A549 (cell line): ENCODE measurements around the gene LY6G6C. TPM values are rescaled to one million over a fixed set of nuclear protein-coding genes. Genes with fewer than 3 reads are reported as not detected.
A peak's percentile ranks its signal among the peaks of the same experiment; 100 is the strongest.

Experiments
- ATAC-seq, 2 experiments: fragments of 200-7000 bp in 1 of 2; fragments of >200 bp in 1 of 2; cut with Nextera tagmentation in 1 of 2; cut with Tn5 transposase in 1 of 2; 3 replicates each; pipeline versions ENCODE4 v1.8.0 to v1.9.1; 2018 to 2020; ENCODE audit warnings: mild to moderate bottlenecking in 1 of 2, moderate library complexity in 1 of 2
- CTCF ChIA-PET: fragments of 300-600 bp; sonication (Branson Sonifier 250); formaldehyde crosslinking; extraction: SDS; loops from one replicate; lab custom pipeline; 2021; ENCODE audit warnings: antibody characterized with exemption, inconsistent platforms; lab: Yijun Ruan, JAX
- POLR2A ChIA-PET: fragments of 350-600 bp; formaldehyde crosslinking; extraction: SDS; loops from one replicate; lab custom pipeline; 2021; ENCODE audit warnings: antibody characterized with exemption, inconsistent platforms; lab: Yijun Ruan, JAX
- DNase-seq, 2 experiments: peaks; one replicate each; pipeline versions ENCODE4 v3.0.0 to v3.0.0-alpha.2; 2011 to 2016; ENCODE audit warnings: low read depth in 1 of 2, low spot score in 1 of 2
- FAIRE-seq: peaks from 2 replicates; lab custom pipeline; 2011; peaks lifted over from hg19 to GRCh38; lab: Jason Lieb, UNC
- H3K27ac ChIP-seq, 2 experiments: fragments of >200 bp; sonication (Bioruptor Twin); formaldehyde crosslinking; 3 replicates each; pipeline ENCODE4 v1.5.1; 2016 to 2017
- H3K4me1 ChIP-seq: fragments of >200 bp; sonication (Bioruptor Twin); formaldehyde crosslinking; 3 replicates; pipeline ENCODE4 v1.6.1; 2016
- H3K4me2 ChIP-seq: fragments of >200 bp; sonication (Bioruptor Twin); formaldehyde crosslinking; 3 replicates; pipeline ENCODE4 v1.6.1; 2016
- H3K4me3 ChIP-seq: fragments of >200 bp; sonication (Bioruptor Twin); formaldehyde crosslinking; 3 replicates; pipeline ENCODE4 v1.5.1; 2016
- H3K9me3 ChIP-seq: fragments of >200 bp; sonication (Bioruptor Twin); formaldehyde crosslinking; 3 replicates; pipeline ENCODE4 v1.6.1; 2016
- CTCF ChIP-seq: fragments of >200 bp; sonication (Bioruptor Twin); formaldehyde crosslinking; IDR thresholded peaks from 3 replicates; pipeline ENCODE4 v1.5.1; 2016
- E2F6 ChIP-seq: IDR thresholded peaks from 2 replicates; pipeline ENCODE4 v1.6.1; 2012; ENCODE audit warnings: low read depth, borderline replicate concordance
- EHMT2 ChIP-seq: fragments of 200-600 bp; sonication (generic); IDR thresholded peaks from 2 replicates; pipeline ENCODE4 v1.6.1; 2016; ENCODE audit warnings: antibody characterized with exemption, low read depth, mild to moderate bottlenecking, moderate library complexity
- ESRRA ChIP-seq: fragments of 150-350 bp; IDR thresholded peaks from 2 replicates; pipeline ENCODE4 v1.6.1; 2014; ENCODE audit warnings: mild to moderate bottlenecking, low read length, borderline replicate concordance
- FOSL2 ChIP-seq, 2 experiments: fragments of 450-650 bp in 1 of 2; fragments of >200 bp in 1 of 2; sonication (Bioruptor Twin) in 1 of 2; formaldehyde crosslinking; IDR thresholded peaks; 2 replicates each; pipeline versions ENCODE4 v1.5.0 to v1.6.1; 2016 to 2020; ENCODE audit warnings: mild to moderate bottlenecking in 1 of 2, moderate library complexity in 1 of 2
- HOXA7 ChIP-seq: fragments of 250-450 bp; sonication (Bioruptor Pico); IDR thresholded peaks from 2 replicates; pipeline ENCODE4 v1.5.0; 2020; ENCODE audit warnings: mild to moderate bottlenecking, moderate library complexity
- HOXB13 ChIP-seq: fragments of 250-450 bp; sonication (Bioruptor Pico); IDR thresholded peaks from 2 replicates; pipeline ENCODE4 v1.5.0; 2020; ENCODE audit warnings: low read depth, mild to moderate bottlenecking, moderate library complexity
- JUN ChIP-seq, 2 experiments: fragments of >200 bp; sonication (Bioruptor Twin); formaldehyde crosslinking; IDR thresholded peaks; 2 replicates in 1 of 2; 3 replicates in 1 of 2; pipeline ENCODE4 v1.6.1; 2016 to 2017
- MAFK ChIP-seq: fragments of 450-650 bp; IDR thresholded peaks from 2 replicates; pipeline ENCODE4 v1.6.1; 2014; ENCODE audit not compliant: partially characterized antibody
- MAX ChIP-seq: IDR thresholded peaks from 2 replicates; pipeline ENCODE4 v1.6.1; 2012
- MYC ChIP-seq: IDR thresholded peaks from 2 replicates; pipeline ENCODE4 v1.6.1; 2012; ENCODE audit warnings: mild to moderate bottlenecking, inconsistent platforms, low read length, improper control_type of control experiment, borderline replicate concordance
- NFE2L2 ChIP-seq: fragments of 150-350 bp; conservative IDR thresholded peaks from 2 replicates; pipeline ENCODE4 v1.6.1; 2014; ENCODE audit warnings: low read length
- PHF8 ChIP-seq: fragments of 200-600 bp; sonication (generic); IDR thresholded peaks from 2 replicates; pipeline ENCODE4 v1.6.1; 2016; ENCODE audit warnings: low read depth, mild to moderate bottlenecking, antibody characterized with exemption, moderate library complexity, borderline replicate concordance
- POLR2A ChIP-seq: IDR thresholded peaks from 2 replicates; pipeline ENCODE4 v1.6.1; 2012; ENCODE audit warnings: mild to moderate bottlenecking, low read length
- POLR2AphosphoS2 ChIP-seq: conservative IDR thresholded peaks from 2 replicates; pipeline ENCODE4 v1.6.1; 2012; ENCODE audit warnings: low read length, improper control_type of control experiment, inconsistent platforms
- RFX5 ChIP-seq: fragments of 450-650 bp; IDR thresholded peaks from 2 replicates; pipeline ENCODE4 v1.7.1; 2014; ENCODE audit warnings: antibody characterized with exemption, mild to moderate bottlenecking, moderate library complexity
- SREBF2 ChIP-seq: fragments of 450-650 bp; IDR thresholded peaks from 2 replicates; pipeline ENCODE4 v1.6.1; 2014; ENCODE audit warnings: mild to moderate bottlenecking, moderate library complexity
- TFCP2L1 ChIP-seq: fragments of 250-450 bp; sonication (Bioruptor Pico); IDR thresholded peaks from 2 replicates; pipeline ENCODE4 v1.5.0; 2021; ENCODE audit warnings: mild to moderate bottlenecking
- USF2 ChIP-seq: fragments of 450-650 bp; IDR thresholded peaks from 2 replicates; pipeline ENCODE4 v1.6.1; 2014; ENCODE audit warnings: antibody characterized with exemption
- WGBS: methylation state at CpG from one replicate; pipeline ENCODE4 v1.1.6; 2017; ENCODE audit errors: missing lambda C conversion rate; 5-methylcytosine and 5-hydroxymethylcytosine counted together
- polyA plus RNA-seq, 4 experiments: library from polyadenylated mRNA; depleted of rRNA in 3 of 4; stranded (reverse); fragments of >200 nt; fragmentation: RNase III in 1 of 4; extraction: RNeasy Plus Mini Kit Qiagen cat#74134 plus additional on column Dnase treatment in 1 of 4; gene quantifications; 2 replicates in 3 of 4; 3 replicates in 1 of 4; pipeline ENCODE4 v1.2.3, GENCODE V29; 2011 to 2017

The LY6G6C gene
- polyA plus RNA-seq, 2 of the 4 experiments (the other 2 are of a cell fraction): 0.08 to 0.21 TPM

- FAIRE-seq (no peak), DNase-seq (peak; percentile 53 to 59), ATAC-seq (peak in 1 of 2 experiments; percentile 10; a peak in 2 of 6 replicates)
- TF ChIP-seq FOSL2 (IDR thresholded peaks at IDR 0.05) (0 out of 2 replicates have a peak, but pooled peaks have one; percentile 34), FOSL2 (CRISPR knock-in tag; IDR thresholded peaks at IDR 0.05) (peak; percentile 78; the same call in 1 of the 2 replicates), MAX (0 out of 2 replicates have a peak, but pooled peaks have one; percentile 23), MYC (no peak), E2F6 (no peak), JUN (IDR thresholded peaks at IDR 0.05) (peak in 1 of 2 experiments; percentile 46; a peak in 1 of 5 replicates), RFX5 (no peak), USF2 (no peak)
- WGBS: 2% methylated on average over 17 of the region's 18 CpGs
- peaks cover 45% of the 10 kb centered on the region for H3K4me1 ChIP-seq
- H3K4me3 ChIP-seq: peak overlapping the region; percentile 70
- H3K4me2 ChIP-seq: peak overlapping the region; percentile 99
- peak overlapping the region; percentile 94 to 99 for H3K27ac ChIP-seq
- no peaks in the 10 kb centered on the region for H3K9me3 ChIP-seq
- POLR2A ChIA-PET: interaction anchor here (0.8 to 1.0 kb wide), 4 partner anchors 32 to 92 kb away, joined by 3 to 5 read pairs (median 4); partner anchors contain the start of genes ABHD16A, HSPA1A, HSPA1B and HSPA1L
- CTCF ChIA-PET: interaction anchor here (0.6 kb wide), 1 partner anchor 61 kb away, joined by 3 read pairs; the partner anchor contains the start of gene VARS1
Measured at GRCh38 chr6:31734821-31735406, 13.4 kb upstream of the LY6G6C start.

- peak overlapping the region; percentile 94 to 99 for H3K27ac ChIP-seq
- 6% methylated on average over 2 of the region's 2 CpGs for WGBS
- TF ChIP-seq SREBF2: no peak
- TF ChIP-seq MAFK: peak; percentile 2
- peak overlapping the region; percentile 70 for H3K4me3 ChIP-seq
- H3K4me1 ChIP-seq: peaks cover 45% of the 10 kb centered on the region
- no peaks in the 10 kb centered on the region for H3K9me3 ChIP-seq
- DNase-seq: no peak
- FAIRE-seq: no peak
- H3K4me2 ChIP-seq: peak overlapping the region; percentile 99
- ChIA-PET POLR2A (interaction anchor here (0.6 to 1.0 kb wide), 4 partner anchors 9 to 93 kb away, joined by 3 to 5 read pairs (median 4); partner anchors contain the start of genes HSPA1A, HSPA1B and HSPA1L), CTCF (interaction anchor here (0.6 kb wide), 1 partner anchor 62 kb away, joined by 3 read pairs; the partner anchor contains the start of gene VARS1)
- ATAC-seq: no peak
Measured at GRCh38 chr6:31734247-31734820, 12.8 kb upstream of the LY6G6C start.

GRCh38 chr6:31733734-31734133 is 12.2 kb upstream of the LY6G6C start:
- no peaks in the 10 kb centered on the region for H3K9me3 ChIP-seq
- CTCF ChIA-PET: interaction anchor here (0.7 kb wide), 2 partner anchors 35 to 46 kb away, joined by 3 read pairs; no protein-coding TSS in a partner anchor
- FAIRE-seq (no peak), ATAC-seq (no peak), DNase-seq (no peak)
- H3K27ac ChIP-seq: peak overlapping the region; percentile 94 to 99; a peak in 4 of 6 replicates
- H3K4me3 ChIP-seq: no peak overlapping the region; the same call in 2 of the 3 replicates
- H3K4me2 ChIP-seq: peak overlapping the region; percentile 99
- 82% methylated on average over 4 of the region's 4 CpGs for WGBS
- H3K4me1 ChIP-seq: peaks cover 40% of the 10 kb centered on the region
- POLR2A ChIA-PET: interaction anchor here (0.6 kb wide), 1 partner anchor 8 kb away, joined by 4 read pairs; no protein-coding TSS in a partner anchor
- no peak for TF ChIP-seq POLR2AphosphoS2
- TF ChIP-seq MAX: no peak
- no peak for TF ChIP-seq POLR2A
- TF ChIP-seq TFCP2L1: no peak
- TF ChIP-seq HOXA7 (CRISPR knock-in tag): no peak
- TF ChIP-seq NFE2L2: no peak

GRCh38 chr6:31732029-31732428 is 10.5 kb upstream of the LY6G6C start:
- ChIA-PET CTCF (interaction anchor here (0.8 to 1.1 kb wide), 2 partner anchors 15 to 20 kb away, joined by 3 read pairs; no protein-coding TSS in a partner anchor), POLR2A (no interaction called here)
- Histone ChIP-seq H3K4me3 (no peak overlapping the region), H3K9me3 (no peaks in the 10 kb centered on the region)
- ATAC-seq: no peak
- TF ChIP-seq HOXB13 (no peak), PHF8 (no peak), CTCF (no peak), ESRRA (no peak), EHMT2 (no peak)
- TF ChIP-seq, all 56 proteins: peak for 0
- peaks cover 23% of the 10 kb centered on the region for H3K4me1 ChIP-seq
- H3K27ac ChIP-seq: no peak overlapping the region
- H3K4me2 ChIP-seq: no peak overlapping the region
- no peak for FAIRE-seq
- no peak for DNase-seq
- WGBS: 78% methylated on average over 3 of the region's 3 CpGs
